SK-N-SH treated with all-trans-retinoic acid at 6 μM for 48 hours (cell line): Measurements from ENCODE around the gene ARR3.

Experiments used
- CSDC2 ChIP-seq: fragments of 250-450 bp; sonication (Bioruptor Pico); IDR thresholded peaks from 2 replicates; pipeline ENCODE4 v1.5.0; 2020; ENCODE audit warnings: mild to moderate bottlenecking, moderate library complexity
- GLIS3 ChIP-seq: fragments of 250-450 bp; sonication (Bioruptor Pico); IDR thresholded peaks from 2 replicates; pipeline ENCODE4 v1.5.0; 2020; ENCODE audit warnings: mild to moderate bottlenecking, moderate library complexity
- TSHZ2 ChIP-seq: fragments of 250-450 bp; sonication (Bioruptor Pico); IDR thresholded peaks from 2 replicates; pipeline ENCODE4 v1.5.0; 2020; ENCODE audit warnings: mild to moderate bottlenecking, moderate library complexity

- no peak for TF ChIP-seq TSHZ2 (CRISPR knock-in tag)
- TF ChIP-seq GLIS3 (CRISPR knock-in tag), result no peak
- no peak for TF ChIP-seq CSDC2 (CRISPR knock-in tag)
Observed at GRCh38 chrX:70301716-70302115, 33.6 kb downstream of the ARR3 start.
